ENCODE results near the gene ROR2. TPM values are rescaled to one million over a fixed set of nuclear protein-coding genes. Genes with fewer than 3 reads are reported as not detected.

ROR2 gene
- total RNA-seq, 1 donor, result 0.27 TPM

GRCh38 chr9:91729558-91729842, 220.5 kb downstream of the ROR2 start:
- DNase-seq (ENCODE audit: low read depth in 2 of 3, low spot score in 2 of 3), result no peak

GRCh38 chr9:91727972-91728371, 222.1 kb downstream of the ROR2 start:
- DNase-seq (ENCODE audit: low read depth in 2 of 3, low spot score in 2 of 3), result no peak

- peak in 2 of 3 donors; percentile 40 to 63 for DNase-seq (ENCODE audit: low read depth in 2 of 3, low spot score in 2 of 3)
Measured at GRCh38 chr9:91727316-91727861, 222.6 kb downstream of the ROR2 start.

GRCh38 chr9:91726406-91727100, 223.5 kb downstream of the ROR2 start:
- DNase-seq (ENCODE audit: low read depth in 2 of 3, low spot score in 2 of 3), result no peak

GRCh38 chr9:91725651-91726050, 224.4 kb downstream of the ROR2 start:
- DNase-seq (ENCODE audit: low read depth in 2 of 3, low spot score in 2 of 3), result no peak

GRCh38 chr9:91724609-91725505, 225.2 kb downstream of the ROR2 start:
- DNase-seq (ENCODE audit: low read depth in 2 of 3, low spot score in 2 of 3), result no peak

- DNase-seq (ENCODE audit: low read depth in 2 of 3, low spot score in 2 of 3), result no peak
Measured at GRCh38 chr9:91724068-91724440, 226.0 kb downstream of the ROR2 start.

- DNase-seq (ENCODE audit: low read depth in 2 of 3, low spot score in 2 of 3), result no peak
Measured at GRCh38 chr9:91723420-91724067, 226.5 kb downstream of the ROR2 start.

GRCh38 chr9:91720751-91721705, 229.0 kb downstream of the ROR2 start:
- peak in 2 of 3 donors; percentile 43 to 76 for DNase-seq (ENCODE audit: low read depth in 2 of 3, low spot score in 2 of 3)

- no peak for DNase-seq (ENCODE audit: low read depth in 2 of 3, low spot score in 2 of 3)
Measured at GRCh38 chr9:91720313-91720712, 229.7 kb downstream of the ROR2 start.

GRCh38 chr9:91718071-91718470, 232.0 kb downstream of the ROR2 start:
- no peak for DNase-seq (ENCODE audit: low read depth in 2 of 3, low spot score in 2 of 3)

- DNase-seq (ENCODE audit: low read depth in 2 of 3, low spot score in 2 of 3), result no peak
Measured at GRCh38 chr9:91716815-91717214, 233.2 kb downstream of the ROR2 start.

GRCh38 chr9:91716239-91716638, 233.8 kb downstream of the ROR2 start:
- DNase-seq (ENCODE audit: low read depth in 2 of 3, low spot score in 2 of 3), result no peak

GRCh38 chr9:91714874-91715615, 235.0 kb downstream of the ROR2 start:
- no peak for DNase-seq (ENCODE audit: low read depth in 2 of 3, low spot score in 2 of 3)

GRCh38 chr9:91714020-91714806, 235.8 kb downstream of the ROR2 start:
- peak in 2 of 3 donors; percentile 50 to 73 for DNase-seq (ENCODE audit: low read depth in 2 of 3, low spot score in 2 of 3)

- DNase-seq (ENCODE audit: low read depth in 2 of 3, low spot score in 2 of 3), result no peak
Measured at GRCh38 chr9:91712811-91713210, 237.2 kb downstream of the ROR2 start.

GRCh38 chr9:91711755-91712601, 238.1 kb downstream of the ROR2 start:
- DNase-seq (ENCODE audit: low read depth in 2 of 3, low spot score in 2 of 3), result peak in 2 of 3 donors; percentile 76 to 92

- DNase-seq (ENCODE audit: low read depth in 2 of 3, low spot score in 2 of 3), result peak in 2 of 3 donors; percentile 29 to 75
Measured at GRCh38 chr9:91710158-91710557, 239.9 kb downstream of the ROR2 start.
